Uterus (tissue), 2 donors: Measurements from ENCODE around the gene ZNF865.

Experiments
- POLR2A ChIP-seq, 2 donors: fragments of 450-650 bp; IDR thresholded peaks; one replicate each; pipeline ENCODE4 v1.6.1; 2016; ENCODE audit warnings: antibody characterized with exemption in 2 of 2, mild to moderate bottlenecking in 1 of 2, moderate library complexity in 1 of 2
- TF ChIP-seq, protein P1 (sequence below), 4 experiments: fragments of 200-600 bp in 2 of 4; fragments of 450-650 bp in 2 of 4; sonication (generic) in 2 of 4; IDR thresholded peaks; one replicate each; pipeline ENCODE4 v1.5.1; 2016 to 2019; ENCODE audit warnings: antibody characterized with exemption in 4 of 4, mild to moderate bottlenecking in 2 of 4, moderate library complexity in 1 of 4

DNA sequence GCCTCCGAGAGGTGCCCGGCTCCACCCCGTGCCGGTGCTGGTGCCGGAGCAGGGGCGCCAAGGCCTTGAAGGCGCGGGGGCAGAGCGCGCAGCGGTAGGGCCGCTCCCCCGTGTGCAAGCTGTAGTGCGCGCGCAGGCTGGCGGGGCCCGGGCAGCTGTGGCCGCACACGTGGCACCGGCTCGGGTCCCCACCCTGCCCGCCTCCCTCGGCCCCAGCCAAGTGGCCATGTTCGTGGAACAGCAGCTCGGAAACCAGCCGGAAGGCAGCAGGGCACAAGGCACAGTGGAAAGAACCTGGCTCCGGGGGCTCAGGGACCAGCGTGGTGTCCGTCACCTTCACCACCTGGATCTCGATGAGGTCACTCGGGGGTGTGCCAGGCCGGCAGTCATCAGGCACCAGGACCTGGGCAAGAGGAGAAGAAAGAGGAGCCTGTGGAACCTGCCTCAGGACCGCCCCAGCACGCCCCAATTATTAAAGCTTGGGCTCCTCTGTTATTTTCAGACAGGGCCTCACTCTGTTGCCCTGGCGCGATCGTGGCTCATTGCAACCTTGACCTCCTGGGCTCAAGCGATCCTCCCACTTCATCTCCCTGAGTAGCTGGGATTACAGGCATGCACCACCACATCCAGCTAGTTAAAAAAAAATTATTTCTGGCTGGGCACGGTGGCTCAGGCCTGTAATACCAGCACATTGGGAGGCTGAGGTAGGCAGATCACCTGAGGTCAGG lies 17.0 kb downstream of the ZNF865 start:
- TF ChIP-seq POLR2A (IDR thresholded peaks at IDR 0.05): no peak
- TF ChIP-seq, protein P1, sequence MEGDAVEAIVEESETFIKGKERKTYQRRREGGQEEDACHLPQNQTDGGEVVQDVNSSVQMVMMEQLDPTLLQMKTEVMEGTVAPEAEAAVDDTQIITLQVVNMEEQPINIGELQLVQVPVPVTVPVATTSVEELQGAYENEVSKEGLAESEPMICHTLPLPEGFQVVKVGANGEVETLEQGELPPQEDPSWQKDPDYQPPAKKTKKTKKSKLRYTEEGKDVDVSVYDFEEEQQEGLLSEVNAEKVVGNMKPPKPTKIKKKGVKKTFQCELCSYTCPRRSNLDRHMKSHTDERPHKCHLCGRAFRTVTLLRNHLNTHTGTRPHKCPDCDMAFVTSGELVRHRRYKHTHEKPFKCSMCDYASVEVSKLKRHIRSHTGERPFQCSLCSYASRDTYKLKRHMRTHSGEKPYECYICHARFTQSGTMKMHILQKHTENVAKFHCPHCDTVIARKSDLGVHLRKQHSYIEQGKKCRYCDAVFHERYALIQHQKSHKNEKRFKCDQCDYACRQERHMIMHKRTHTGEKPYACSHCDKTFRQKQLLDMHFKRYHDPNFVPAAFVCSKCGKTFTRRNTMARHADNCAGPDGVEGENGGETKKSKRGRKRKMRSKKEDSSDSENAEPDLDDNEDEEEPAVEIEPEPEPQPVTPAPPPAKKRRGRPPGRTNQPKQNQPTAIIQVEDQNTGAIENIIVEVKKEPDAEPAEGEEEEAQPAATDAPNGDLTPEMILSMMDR (IDR thresholded peaks at IDR 0.05): no peak
